Testis (tissue), 2 donors: ENCODE results near the gene IPO4.

Source experiments
- POLR2A ChIP-seq: fragments of 450-650 bp; IDR thresholded peaks from one replicate; pipeline ENCODE4 v1.6.1; 2017; ENCODE audit warnings: antibody characterized with exemption, mild to moderate bottlenecking, moderate library complexity
- TF ChIP-seq, protein P1 (sequence below), 3 experiments: fragments of 450-650 bp in 2 of 3; fragments of 200-600 bp in 1 of 3; sonication (generic) in 1 of 3; IDR thresholded peaks; one replicate each; pipeline ENCODE4 v1.5.1; 2016 to 2019; ENCODE audit warnings: antibody characterized with exemption in 3 of 3, mild to moderate bottlenecking in 2 of 3, moderate library complexity in 1 of 3

DNA sequence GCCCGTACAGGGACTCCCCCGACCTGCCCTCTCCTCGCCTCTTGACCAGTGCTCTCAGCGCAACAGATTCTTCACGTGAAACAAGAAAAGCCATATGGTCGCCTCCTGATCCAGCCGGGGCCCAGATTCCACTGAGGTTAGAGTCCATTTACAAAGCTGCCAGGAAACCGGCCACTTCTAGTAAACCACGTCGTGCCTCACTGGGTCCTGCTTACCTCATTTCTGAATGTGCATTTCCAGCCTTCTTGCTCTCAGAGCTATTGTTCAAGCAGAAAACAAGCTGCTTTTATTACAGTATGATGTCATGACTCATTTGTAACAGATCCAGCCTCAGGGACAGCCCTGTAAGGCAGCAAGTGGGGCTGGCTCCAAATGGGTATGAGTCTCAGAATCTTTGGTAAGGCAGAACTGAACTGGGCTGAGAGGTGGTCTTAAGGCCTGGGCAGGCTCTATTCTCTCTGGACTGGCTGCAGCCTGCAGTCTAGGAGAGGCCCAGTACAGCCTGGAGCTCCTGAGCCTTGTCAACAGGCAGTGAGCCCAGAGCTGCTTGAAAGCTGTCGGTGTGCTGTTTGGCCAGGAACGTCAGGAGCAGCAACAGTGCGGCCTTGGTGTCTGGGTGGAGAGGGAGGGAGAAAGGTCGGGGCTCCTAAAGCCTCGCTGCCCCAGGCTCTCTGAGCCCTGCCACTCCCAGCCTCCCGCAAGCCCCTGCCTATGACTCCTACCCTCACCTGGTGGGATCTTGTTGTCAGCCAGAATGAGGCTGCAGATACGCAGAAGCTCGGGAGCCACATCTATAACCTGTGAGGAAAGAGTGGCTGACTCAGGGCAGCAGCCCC is 8.4 kb downstream of the IPO4 start:
- TF ChIP-seq POLR2A = no peak
- TF ChIP-seq, protein P1, sequence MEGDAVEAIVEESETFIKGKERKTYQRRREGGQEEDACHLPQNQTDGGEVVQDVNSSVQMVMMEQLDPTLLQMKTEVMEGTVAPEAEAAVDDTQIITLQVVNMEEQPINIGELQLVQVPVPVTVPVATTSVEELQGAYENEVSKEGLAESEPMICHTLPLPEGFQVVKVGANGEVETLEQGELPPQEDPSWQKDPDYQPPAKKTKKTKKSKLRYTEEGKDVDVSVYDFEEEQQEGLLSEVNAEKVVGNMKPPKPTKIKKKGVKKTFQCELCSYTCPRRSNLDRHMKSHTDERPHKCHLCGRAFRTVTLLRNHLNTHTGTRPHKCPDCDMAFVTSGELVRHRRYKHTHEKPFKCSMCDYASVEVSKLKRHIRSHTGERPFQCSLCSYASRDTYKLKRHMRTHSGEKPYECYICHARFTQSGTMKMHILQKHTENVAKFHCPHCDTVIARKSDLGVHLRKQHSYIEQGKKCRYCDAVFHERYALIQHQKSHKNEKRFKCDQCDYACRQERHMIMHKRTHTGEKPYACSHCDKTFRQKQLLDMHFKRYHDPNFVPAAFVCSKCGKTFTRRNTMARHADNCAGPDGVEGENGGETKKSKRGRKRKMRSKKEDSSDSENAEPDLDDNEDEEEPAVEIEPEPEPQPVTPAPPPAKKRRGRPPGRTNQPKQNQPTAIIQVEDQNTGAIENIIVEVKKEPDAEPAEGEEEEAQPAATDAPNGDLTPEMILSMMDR (IDR thresholded peaks at IDR 0.05) = no peak
